GM12875 (cell line): ENCODE results near the gene ATAD3C.

Experiments used
- H3K4me3 ChIP-seq: one replicate; pipeline ENCODE4 v1.5.1; 2011; ENCODE audit warnings: low read depth, low read length, control low read depth
- CTCF ChIP-seq: IDR thresholded peaks from 2 replicates; pipeline ENCODE4 v1.5.1; 2011; ENCODE audit warnings: low read depth, mild to moderate bottlenecking, control low read depth, inconsistent platforms, low read length, moderate library complexity, borderline replicate concordance; ENCODE audit not compliant: insufficient read depth

ATAD3C gene

DNA sequence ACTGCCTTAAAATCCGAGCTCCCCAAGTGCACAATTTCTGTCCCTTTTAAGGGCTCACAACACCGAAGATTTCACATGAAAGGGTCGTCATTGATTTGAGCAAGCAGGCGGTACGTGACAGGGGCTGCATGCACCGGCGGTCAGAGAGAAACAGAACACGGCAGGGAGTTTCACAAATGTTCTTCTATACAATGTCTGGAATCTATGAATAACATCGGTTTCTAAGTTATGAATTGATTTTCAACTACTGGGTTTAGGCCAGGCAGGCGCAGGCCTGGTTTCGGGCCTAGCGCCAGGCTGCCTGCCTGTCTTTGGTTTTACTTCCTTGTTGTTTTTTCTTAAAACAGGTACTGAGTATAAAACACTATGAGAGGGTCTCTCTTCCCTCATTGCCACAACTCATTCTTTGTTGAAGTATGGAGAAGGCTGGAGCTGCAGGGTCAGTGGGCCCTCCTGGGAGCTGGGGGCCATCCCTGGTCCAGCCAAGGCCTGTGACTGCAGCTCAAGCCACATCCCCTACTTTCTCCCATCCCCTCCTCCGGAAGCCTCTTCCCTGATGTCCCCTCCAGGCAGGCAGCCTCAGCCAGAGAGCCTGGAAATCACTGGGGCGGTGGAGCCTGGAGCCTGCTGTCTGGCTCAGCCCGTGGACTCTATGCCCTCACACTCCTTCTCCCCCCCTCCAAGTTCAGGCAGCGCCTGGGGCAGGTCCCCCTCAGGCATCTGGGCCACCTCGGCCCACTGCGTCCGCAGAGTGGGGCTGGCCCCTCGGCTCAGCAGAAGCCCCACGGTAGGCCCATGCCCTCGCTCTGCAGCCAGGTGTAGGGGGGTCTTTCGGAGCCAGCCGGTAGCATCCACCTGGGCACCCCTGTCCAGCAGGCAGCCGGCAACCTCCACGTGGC lies 30.8 kb upstream of the ATAD3C start:
- no peak for TF ChIP-seq CTCF
- no peak overlapping the region for H3K4me3 ChIP-seq

DNA sequence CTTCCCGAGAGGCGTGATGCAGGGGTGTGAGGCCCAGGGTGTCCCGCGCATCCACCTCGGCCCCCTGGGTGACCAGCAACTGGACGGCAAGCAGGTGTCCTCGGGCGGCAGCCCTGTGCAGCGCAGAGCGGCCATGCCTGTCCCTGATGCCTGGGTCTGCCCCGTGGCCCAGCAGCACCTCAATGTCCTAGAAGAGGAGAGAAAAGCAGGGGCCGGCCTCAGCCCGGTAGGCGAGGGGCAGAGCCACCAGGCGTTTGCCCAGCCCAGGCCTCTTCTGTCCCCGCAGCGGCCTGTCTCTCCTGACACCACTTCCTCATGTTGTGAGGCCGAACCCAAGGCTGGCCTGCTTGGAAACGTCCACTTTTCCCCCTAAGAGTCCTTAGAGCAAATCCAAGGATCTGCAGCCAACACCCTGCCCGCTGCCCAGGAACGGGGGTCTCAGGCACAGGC lies 30.1 kb upstream of the ATAD3C start:
- no peak overlapping the region for H3K4me3 ChIP-seq
- TF ChIP-seq CTCF, result no peak

DNA sequence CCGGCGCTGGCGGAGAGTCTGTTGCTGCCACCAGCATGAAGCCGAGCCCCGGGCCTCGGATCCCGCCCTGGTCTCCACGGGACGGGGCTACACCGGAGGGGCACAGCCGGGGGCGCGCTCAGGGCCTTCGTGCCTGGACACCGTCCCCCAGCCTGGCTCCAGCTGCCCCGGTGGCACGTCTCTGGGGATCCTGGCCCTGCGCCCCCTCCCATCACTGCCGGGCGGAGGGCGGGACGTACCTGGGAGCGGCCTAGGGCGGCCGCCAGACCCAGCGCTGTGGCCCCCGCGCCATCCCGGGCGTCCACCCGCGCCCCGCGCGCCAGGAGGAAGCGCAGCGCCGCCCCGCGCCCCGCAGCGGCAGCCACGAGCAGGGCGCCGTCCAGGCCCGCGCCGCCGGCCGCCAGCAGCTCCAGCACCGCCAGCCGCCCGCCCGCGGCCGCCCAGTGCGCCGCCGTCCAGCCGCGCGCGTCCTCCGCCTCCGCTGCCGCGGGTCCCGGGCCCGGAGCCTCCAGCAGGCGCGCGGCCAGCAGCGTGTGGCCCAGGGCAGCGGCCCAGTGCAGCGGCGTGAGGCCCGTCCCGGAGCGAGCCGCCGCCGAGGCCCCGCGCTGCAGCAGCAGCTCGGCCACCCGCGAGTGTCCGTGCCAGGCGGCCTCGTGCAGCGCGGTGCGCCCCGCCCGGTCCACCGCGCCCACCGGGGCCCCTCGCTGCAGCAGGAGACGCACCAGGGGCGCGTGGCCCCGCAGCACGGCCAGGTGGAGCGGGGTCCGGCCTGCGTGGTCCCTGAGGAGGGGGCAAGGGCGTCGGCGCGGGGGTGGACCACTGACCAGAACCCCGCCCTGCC lies 29.5 kb upstream of the ATAD3C start:
- TF ChIP-seq CTCF, result no peak
- H3K4me3 ChIP-seq, result no peak overlapping the region

- TF ChIP-seq CTCF, result no peak
- no peak overlapping the region for H3K4me3 ChIP-seq
These were observed 28.8 kb upstream of the ATAD3C start for GRCh38 chr1:1420654-1421141.

- TF ChIP-seq CTCF, result no peak
- H3K4me3 ChIP-seq, result no peak within 1 kb of the TSS
These were observed 28.2 kb upstream of the ATAD3C start, which contains the start of gene ANKRD65 for GRCh38 chr1:1421147-1421906. ANKRD65 (minus strand) TSS chr1:1421276; CDS start chr1:1421005, 271 bp downstream.

DNA sequence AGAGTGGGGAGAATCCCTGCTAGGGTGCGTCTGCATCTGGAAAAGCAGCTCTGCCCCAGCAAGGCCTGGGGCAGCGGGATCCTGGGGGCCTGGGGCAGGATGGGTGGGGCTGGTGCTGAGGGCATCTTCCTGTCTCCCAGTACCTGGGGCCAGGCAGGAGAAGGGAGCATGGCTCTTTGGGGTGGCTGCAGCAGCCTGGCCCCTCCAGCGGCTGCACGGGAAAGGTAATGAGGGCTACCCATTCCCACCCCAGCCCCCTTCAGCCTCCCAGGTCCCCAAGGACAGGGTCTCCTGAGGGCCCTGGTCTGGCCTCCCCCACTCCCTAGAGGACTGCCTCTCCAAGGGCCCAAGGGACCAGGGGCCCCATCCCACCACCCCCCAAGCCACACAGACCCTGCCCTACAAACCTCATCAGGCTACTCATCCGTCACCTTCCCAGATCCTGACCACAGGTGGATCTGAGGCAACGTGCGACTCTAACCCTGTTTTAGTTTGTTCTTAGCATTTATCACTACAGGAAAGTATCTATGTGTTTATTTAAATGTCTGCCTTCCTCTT lies 27.5 kb upstream of the ATAD3C start:
- TF ChIP-seq CTCF, result no peak
- H3K4me3 ChIP-seq, result no peak overlapping the region
